ENCODE data around the gene MARVELD2.
"Not testable (repeated sequence)": the region's sequence is repeated elsewhere in the genome, so short reads cannot be mapped to it uniquely, and the experiment has no call there.

- TF ChIP-seq CTCF (conservative IDR thresholded peaks at IDR 0.05); ZFX (IDR thresholded peaks at IDR 0.05): not testable (repeated sequence)
These were observed 56.6 kb downstream of the MARVELD2 start for GRCh38 chr5:69471516-69471915.
